HL-60 (cell line): Measurements from ENCODE around the gene FGF3.

Experiments
- CTCF ChIP-seq: IDR thresholded peaks from one replicate; pipeline ENCODE4 v1.5.1; 2011; ENCODE audit warnings: low read length, control low read depth, inconsistent platforms; ENCODE audit not compliant: insufficient read depth
- POLR2AphosphoS5 ChIP-seq: IDR thresholded peaks from 2 replicates; pipeline ENCODE4 v1.6.1; 2012; ENCODE audit warnings: low read depth
- SPI1 ChIP-seq: IDR thresholded peaks from 2 replicates; pipeline ENCODE4 v1.6.1; 2012; ENCODE audit warnings: low read depth, mild to moderate bottlenecking, borderline replicate concordance

GRCh38 chr11:69813839-69814238 is 5.4 kb downstream of the FGF3 start:
- TF ChIP-seq POLR2AphosphoS5 (no peak), CTCF (no peak), SPI1 (no peak)
